CD14-positive monocyte (primary cell): ENCODE measurements around the gene RNF212. TPM values are rescaled to one million over a fixed set of nuclear protein-coding genes. Genes with fewer than 3 reads are reported as not detected.

ENCODE experiments used
- DNase-seq, 3 donors: peaks; one replicate each; pipeline ENCODE4 v3.0.0-alpha.2; 2011 to 2022
- H2AFZ ChIP-seq: 2 replicates; pipeline ENCODE4 v1.6.0; 2012; ENCODE audit warnings: mild to moderate bottlenecking, low read depth, low read length, inconsistent platforms; ENCODE audit not compliant: insufficient read depth, poor library complexity, severe bottlenecking
- H3K27ac ChIP-seq, 2 donors: 1 replicate in 1 of 2; 2 replicates in 1 of 2; pipeline ENCODE4 v1.5.1; 2012 to 2013; ENCODE audit warnings: low read length in 2 of 2, control low read depth in 1 of 2, inconsistent platforms in 1 of 2, low read depth in 1 of 2, mild to moderate bottlenecking in 1 of 2
- H3K27me3 ChIP-seq, 2 donors: one replicate each; pipeline versions ENCODE4 v1.6.0 to v1.6.1; 2011 to 2013; ENCODE audit warnings: low read length in 2 of 2; ENCODE audit not compliant: control insufficient read depth in 2 of 2, insufficient read depth in 2 of 2
- H3K36me3 ChIP-seq, 2 donors: replicated peaks in 1 of 2; 1 replicate in 1 of 2; 2 replicates in 1 of 2; pipeline versions ENCODE4 v1.5.1 to v1.6.1; 2012 to 2013; ENCODE audit warnings: low read length in 2 of 2, control low read depth in 1 of 2, inconsistent platforms in 1 of 2, mild to moderate bottlenecking in 1 of 2; ENCODE audit not compliant: insufficient read depth in 2 of 2, control insufficient read depth in 1 of 2
- H3K4me1 ChIP-seq, 2 donors: 1 replicate in 1 of 2; 2 replicates in 1 of 2; pipeline versions ENCODE4 v1.5.1 to v1.6.1; 2012 to 2013; ENCODE audit warnings: low read length in 2 of 2, control low read depth in 1 of 2, inconsistent platforms in 1 of 2, mild to moderate bottlenecking in 1 of 2, moderate library complexity in 1 of 2; ENCODE audit not compliant: insufficient read depth in 2 of 2, control insufficient read depth in 1 of 2
- H3K4me2 ChIP-seq: replicated peaks from 2 replicates; pipeline ENCODE3; 2012; ENCODE audit warnings: low read length, moderate library complexity, mild to moderate bottlenecking; ENCODE audit not compliant: poor library complexity, severe bottlenecking; ENCODE audit errors: extremely low read depth
- H3K4me3 ChIP-seq, 3 experiments: fragments of 200-600 bp in 1 of 3; sonication (generic) in 1 of 3; replicated peaks in 1 of 3; 1 replicate in 2 of 3; 2 replicates in 1 of 3; pipeline ENCODE4 v1.5.1; 2011 to 2013; ENCODE audit warnings: low read length in 3 of 3, mild to moderate bottlenecking in 3 of 3, control low read depth in 2 of 3, low read depth in 2 of 3, inconsistent platforms in 1 of 3, moderate library complexity in 1 of 3
- H3K79me2 ChIP-seq: 2 replicates; pipeline ENCODE4 v1.6.0; 2012; ENCODE audit warnings: mild to moderate bottlenecking, control low read depth, inconsistent platforms, low read length, moderate library complexity; ENCODE audit not compliant: insufficient read depth
- H3K9ac ChIP-seq: 2 replicates; pipeline ENCODE4 v1.6.0; 2017; ENCODE audit warnings: low read length, mild to moderate bottlenecking; ENCODE audit not compliant: insufficient read depth, poor library complexity, severe bottlenecking
- H3K9me3 ChIP-seq, 2 donors: replicated peaks in 1 of 2; 1 replicate in 1 of 2; 2 replicates in 1 of 2; pipeline versions ENCODE4 v1.5.1 to v1.6.1; 2012 to 2013; ENCODE audit warnings: low read length in 2 of 2, control low read depth in 1 of 2; ENCODE audit not compliant: control insufficient read depth in 1 of 2, insufficient read depth in 1 of 2
- H4K20me1 ChIP-seq: 2 replicates; pipeline ENCODE4 v1.6.0; 2012; ENCODE audit warnings: mild to moderate bottlenecking, low read length, control low read depth, moderate library complexity; ENCODE audit not compliant: insufficient read depth
- H3K27ac Mint-ChIP-seq, 7 donors: one replicate each; pipeline ENCODE4 v1.8.0; 2020; ENCODE audit warnings: mild to moderate bottlenecking in 7 of 7, mixed read lengths in 7 of 7, moderate library complexity in 6 of 7, inconsistent platforms in 2 of 7
- H3K27me3 Mint-ChIP-seq, 3 donors: one replicate each; pipeline ENCODE4 v1.8.0; 2021 to 2022; ENCODE audit warnings: low read depth in 3 of 3, mild to moderate bottlenecking in 3 of 3, mixed read lengths in 3 of 3, moderate library complexity in 3 of 3, inconsistent platforms in 1 of 3
- H3K36me3 Mint-ChIP-seq, 2 donors: one replicate each; pipeline ENCODE4 v1.8.0; 2020; ENCODE audit warnings: mixed read lengths in 2 of 2, inconsistent platforms in 1 of 2, mild to moderate bottlenecking in 1 of 2
- H3K4me1 Mint-ChIP-seq: one replicate; pipeline ENCODE4 v1.8.0; 2020; ENCODE audit warnings: mild to moderate bottlenecking, mixed read lengths
- H3K4me3 Mint-ChIP-seq, 2 donors: one replicate each; pipeline ENCODE4 v1.8.0; 2020; ENCODE audit warnings: mild to moderate bottlenecking in 2 of 2, mixed read lengths in 2 of 2, moderate library complexity in 1 of 2
- H3K9me3 Mint-ChIP-seq, 7 donors: one replicate each; pipeline ENCODE4 v1.8.0; 2020 to 2022; ENCODE audit warnings: mixed read lengths in 7 of 7, mild to moderate bottlenecking in 6 of 7, moderate library complexity in 6 of 7, inconsistent platforms in 2 of 7
- CTCF ChIP-seq: fragments of 200-600 bp; IDR thresholded peaks from one replicate; pipeline ENCODE4 v1.8.0; 2022; ENCODE audit warnings: antibody characterized with exemption, mild to moderate bottlenecking
- WGBS: methylation state at CpG from one replicate; pipeline ENCODE4 v1.1.5; 2013; ENCODE audit warnings: missing lambda C conversion rate; ENCODE audit not compliant: insufficient coverage; 5-methylcytosine and 5-hydroxymethylcytosine counted together
- intact Hi-C, 2 donors: fragments of 100-400 bp; cut with micrococcal nuclease; formaldehyde crosslinking; loops; one replicate each; pipeline versions ENCODE4 v1.15.0 to v1.15.1; 2023
- polyA plus RNA-seq, 3 donors: library from polyadenylated mRNA; depleted of rRNA in 1 of 3; unstranded in 2 of 3; stranded (reverse) in 1 of 3; fragments of 300-500 nt in 2 of 3; fragments of >200 nt in 1 of 3; fragmentation: Illumina TruSeq in 2 of 3; gene quantifications; 1 replicate in 2 of 3; 2 replicates in 1 of 3; pipeline ENCODE4 v1.2.3, GENCODE V29; 2012 to 2021

RNF212 gene
- polyA plus RNA-seq, 3 donors, result 0.17 to 0.83 TPM; not detected in 1

GRCh38 chr4:1058198-1058996 lies 55.0 kb downstream of the RNF212 start:
- H3K9me3 Mint-ChIP-seq, result peaks cover 0 to 5% (median 0%) of the 10 kb centered on the region in 7 donors
- peaks cover 8% of the 10 kb centered on the region for H3K4me1 Mint-ChIP-seq
- H3K27me3 Mint-ChIP-seq, result peaks cover 30 to 48% (median 34%) of the 10 kb centered on the region in 3 donors
- H3K36me3 ChIP-seq, result no peaks in the 10 kb centered on the region
- no peaks in the 10 kb centered on the region for H3K79me2 ChIP-seq
- no peak overlapping the region for H3K27ac ChIP-seq
- H3K4me3 ChIP-seq, result no peak overlapping the region
- H2AFZ ChIP-seq, result no peak overlapping the region
- H4K20me1 ChIP-seq, result no peaks in the 10 kb centered on the region
- peaks cover 9 to 28% of the 10 kb centered on the region in 2 donors for H3K27me3 ChIP-seq
- no peak for DNase-seq
- H3K4me2 ChIP-seq, result no peak overlapping the region
- TF ChIP-seq CTCF, result no peak
- no peak overlapping the region for H3K4me3 Mint-ChIP-seq
- H3K27ac Mint-ChIP-seq, result peak overlapping the region in 1 of 7 donors; percentile 23
- H3K9me3 ChIP-seq, result no peaks in the 10 kb centered on the region
- peaks cover 0 to 3% of the 10 kb centered on the region in 2 donors for H3K36me3 Mint-ChIP-seq
- H3K9ac ChIP-seq, result no peak overlapping the region
- intact Hi-C loops, result no loop called here
- 79% methylated on average over 31 of the region's 35 CpGs for WGBS
- peaks cover 7 to 8% of the 10 kb centered on the region in 2 donors for H3K4me1 ChIP-seq

- H3K36me3 Mint-ChIP-seq, result peaks cover 0 to 3% of the 10 kb centered on the region in 2 donors
- peaks cover 0 to 5% (median 2%) of the 10 kb centered on the region in 7 donors for H3K9me3 Mint-ChIP-seq
- Histone ChIP-seq H3K4me3 (no peak overlapping the region), H3K79me2 (no peaks in the 10 kb centered on the region), H3K9me3 (no peaks in the 10 kb centered on the region), H3K4me2 (no peak overlapping the region), H3K4me1 (peaks cover 7 to 8% of the 10 kb centered on the region in 2 donors), H3K36me3 (no peaks in the 10 kb centered on the region), H3K9ac (no peak overlapping the region), H3K27ac (no peak overlapping the region), H2AFZ (no peak overlapping the region), H4K20me1 (no peaks in the 10 kb centered on the region), H3K27me3 (peaks cover 9 to 24% of the 10 kb centered on the region in 2 donors)
- WGBS, result 100% methylated on average over 5 of the region's 7 CpGs
- DNase-seq, result no peak
- no peak overlapping the region for H3K4me3 Mint-ChIP-seq
- H3K4me1 Mint-ChIP-seq, result peaks cover 8% of the 10 kb centered on the region
- intact Hi-C loops, result no loop called here
- no peak overlapping the region for H3K27ac Mint-ChIP-seq
- peaks cover 27 to 45% (median 39%) of the 10 kb centered on the region in 3 donors for H3K27me3 Mint-ChIP-seq
- no peak for TF ChIP-seq CTCF
These were observed 56.0 kb downstream of the RNF212 start for GRCh38 chr4:1057403-1057745.
